SK-N-MC (cell line): ENCODE measurements around the gene APBA3.
"Not testable (repeated sequence)": the region's sequence is repeated elsewhere in the genome, so short reads cannot be mapped to it uniquely, and the experiment has no call there.

Source experiments
- DNase-seq: peaks from one replicate; pipeline ENCODE4 v3.0.0-alpha.2; 2011; ENCODE audit warnings: low read depth, low spot score
- H3K27ac ChIP-seq: fragments of 200-600 bp; sonication (generic); 2 replicates; pipeline ENCODE4 v1.5.1; 2016; ENCODE audit warnings: mixed run types
- H3K36me3 ChIP-seq: fragments of 200-600 bp; sonication (generic); 2 replicates; pipeline ENCODE4 v1.6.1; 2017; ENCODE audit warnings: antibody characterized with exemption, low read length, mixed read lengths; ENCODE audit not compliant: insufficient read depth
- H3K4me3 ChIP-seq: fragments of 200-600 bp; sonication (generic); 2 replicates; pipeline ENCODE4 v1.5.1; 2016
- H3K9ac ChIP-seq: fragments of 200-600 bp; sonication (generic); 2 replicates; pipeline ENCODE4 v1.8.0; 2017; ENCODE audit warnings: mixed run types, mixed read lengths; ENCODE audit not compliant: insufficient read length
- H3K9me3 ChIP-seq: fragments of 200-600 bp; sonication (generic); 2 replicates; pipeline ENCODE4 v1.6.1; 2017; ENCODE audit warnings: low read depth, mild to moderate bottlenecking, antibody characterized with exemption, low read length, moderate library complexity, mixed read lengths
- EZH2 ChIP-seq: fragments of 200-600 bp; sonication (generic); IDR thresholded peaks from one replicate; pipeline ENCODE4 v1.6.1; 2017; ENCODE audit warnings: antibody characterized with exemption
- FOXP2 ChIP-seq: optimal IDR thresholded peaks from 2 replicates; pipeline ENCODE3; 2011; ENCODE audit warnings: mild to moderate bottlenecking, moderate library complexity; ENCODE audit not compliant: insufficient read depth; ENCODE audit errors: extremely low read length, control extremely low read depth
- POLR2AphosphoS5 ChIP-seq: IDR thresholded peaks from 2 replicates; pipeline ENCODE4 v1.6.1; 2012; ENCODE audit warnings: mild to moderate bottlenecking, low read depth, low read length, borderline replicate concordance

Gene APBA3

DNA sequence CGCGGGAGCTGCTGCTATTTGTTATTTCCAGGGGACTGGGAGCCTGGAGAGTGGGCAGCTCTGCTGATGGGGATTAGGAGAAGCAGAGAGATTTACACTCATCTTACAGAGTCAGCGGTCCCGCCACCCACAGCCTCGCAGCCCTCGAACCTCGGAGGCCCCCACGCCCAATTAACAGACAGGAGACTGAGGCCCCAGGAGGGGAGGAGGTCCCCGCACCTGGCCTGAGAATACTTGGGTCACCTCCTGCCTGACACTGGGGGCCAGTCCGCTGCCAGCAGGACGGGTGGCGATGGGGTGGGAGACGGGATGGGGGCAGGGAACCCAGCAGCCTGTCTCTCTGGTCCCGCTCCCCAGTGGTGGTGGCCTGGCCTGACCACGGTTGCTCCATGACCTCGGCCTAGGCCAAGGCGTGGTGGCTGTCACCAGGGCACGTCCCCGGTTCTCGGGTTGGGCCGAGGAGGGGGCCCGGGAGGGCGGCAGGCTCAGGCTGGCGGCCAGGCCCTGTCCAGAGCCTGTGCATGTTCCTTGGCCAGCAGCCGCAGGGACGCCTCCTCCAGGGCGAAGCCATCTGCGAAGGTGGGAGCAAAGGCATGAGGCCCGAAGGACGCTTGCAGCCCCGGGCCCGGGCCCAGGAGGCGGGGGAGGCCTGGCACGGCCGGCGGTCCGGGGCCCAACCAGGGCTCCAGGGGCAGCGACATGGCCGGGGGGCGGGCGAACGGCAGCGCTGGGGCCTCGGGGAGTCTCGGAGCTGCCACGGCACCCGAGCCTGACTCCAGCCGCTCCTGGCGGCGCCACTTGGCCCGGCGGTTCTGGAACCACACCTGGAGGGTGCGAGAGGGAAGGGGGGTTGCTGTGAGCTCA lies 8.9 kb upstream of the APBA3 start:
- DNase-seq: no peak
- peaks cover 3% of the 10 kb centered on the region; the same call in 1 of the 2 replicates for H3K36me3 ChIP-seq
- H3K9me3 ChIP-seq: no peaks in the 10 kb centered on the region

GRCh38 chr19:3769494-3769893 lies 8.0 kb upstream of the APBA3 start:
- H3K4me3 ChIP-seq: no peak overlapping the region
- H3K36me3 ChIP-seq: peaks cover 3% of the 10 kb centered on the region; the same call in 1 of the 2 replicates
- H3K9ac ChIP-seq: no peak overlapping the region
- no peaks in the 10 kb centered on the region for H3K9me3 ChIP-seq
- no peak overlapping the region for H3K27ac ChIP-seq
- TF ChIP-seq FOXP2 (no peak), POLR2AphosphoS5 (no peak), EZH2 (no peak)
- no peak for DNase-seq

More for the DNA sequence above, 8.9 kb upstream of the APBA3 start:
- H3K4me3 ChIP-seq: no peak overlapping the region
- no peak overlapping the region for H3K27ac ChIP-seq
- no peak for TF ChIP-seq FOXP2
- TF ChIP-seq POLR2AphosphoS5: no peak
- TF ChIP-seq EZH2: no peak
- no peak overlapping the region for H3K9ac ChIP-seq

- Histone ChIP-seq H3K9ac (no peak overlapping the region), H3K9me3 (no peaks in the 10 kb centered on the region), H3K36me3 (peaks cover 3% of the 10 kb centered on the region; the same call in 1 of the 2 replicates), H3K27ac (no peak overlapping the region), H3K4me3 (no peak overlapping the region)
- TF ChIP-seq EZH2 (no peak), FOXP2 (no peak), POLR2AphosphoS5 (no peak)
- no peak for DNase-seq
Measured at GRCh38 chr19:3768748-3769099, 7.2 kb upstream of the APBA3 start.

DNA sequence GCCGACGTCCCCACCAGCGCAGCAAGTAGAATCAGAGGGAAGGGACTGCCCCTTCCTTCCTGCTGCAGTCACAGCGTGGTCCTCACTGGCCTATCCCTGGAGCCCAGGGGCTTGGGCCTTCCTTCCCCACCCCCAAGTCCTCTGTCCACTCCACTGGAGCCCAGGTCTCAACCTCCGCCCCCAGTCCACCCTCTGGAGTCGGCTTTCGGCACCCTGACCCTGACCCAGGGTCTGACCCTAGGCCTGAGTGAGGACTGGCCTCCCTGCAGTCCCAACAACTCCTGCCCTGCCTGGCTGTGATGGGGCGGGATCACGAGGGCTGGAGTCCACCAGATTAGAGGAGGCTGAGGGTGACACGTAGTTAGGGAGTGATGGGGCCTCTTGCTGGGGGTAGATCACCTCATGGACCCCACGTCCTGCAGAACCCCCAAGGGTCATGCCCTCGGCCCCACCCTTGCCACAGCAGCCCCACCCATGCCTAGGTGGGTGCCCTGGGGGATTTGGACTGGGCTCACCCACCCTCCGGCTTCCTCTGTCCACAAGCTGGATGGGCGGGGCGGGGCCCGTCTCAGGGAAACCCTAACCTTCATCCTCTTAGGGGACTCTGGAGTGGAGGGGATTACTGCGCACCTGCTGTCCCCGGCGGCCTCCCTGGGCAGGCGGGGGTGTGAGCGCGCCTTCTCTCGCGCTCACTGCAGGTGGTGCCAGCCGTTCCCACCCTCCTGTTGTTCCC lies 6.7 kb upstream of the APBA3 start:
- no peaks in the 10 kb centered on the region for H3K9me3 ChIP-seq
- no peak overlapping the region for H3K27ac ChIP-seq
- no peak overlapping the region for H3K4me3 ChIP-seq
- no peak overlapping the region for H3K9ac ChIP-seq
- peaks cover 3% of the 10 kb centered on the region; the same call in 1 of the 2 replicates for H3K36me3 ChIP-seq
- DNase-seq: no peak
- TF ChIP-seq EZH2: no peak
- TF ChIP-seq POLR2AphosphoS5: no peak
- no peak for TF ChIP-seq FOXP2

DNA sequence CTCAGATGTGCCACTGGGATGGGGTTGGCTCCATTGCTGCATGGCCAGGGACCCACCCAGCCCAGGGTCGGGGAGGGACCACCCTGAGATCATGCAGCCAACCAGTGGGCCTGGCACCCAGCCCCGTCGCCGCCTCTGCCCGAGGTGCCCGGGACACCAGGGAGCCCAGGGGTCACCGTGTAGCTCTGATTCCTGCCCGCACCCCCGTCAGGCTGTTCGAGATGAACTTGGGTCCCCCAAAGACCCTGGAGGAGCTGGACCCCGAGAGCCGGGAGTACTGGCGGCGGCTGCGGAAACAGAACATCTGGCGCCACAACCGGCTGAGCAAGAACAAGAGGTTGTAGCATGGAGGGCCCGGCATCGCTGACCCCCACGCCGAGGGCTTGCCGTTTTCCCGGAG lies 5.6 kb upstream of the APBA3 start:
- no peaks in the 10 kb centered on the region for H3K9me3 ChIP-seq
- H3K9ac ChIP-seq: no peak overlapping the region
- no peak for DNase-seq
- no peak overlapping the region for H3K4me3 ChIP-seq
- no peak overlapping the region for H3K27ac ChIP-seq
- H3K36me3 ChIP-seq: peaks cover 3% of the 10 kb centered on the region; the same call in 1 of the 2 replicates
- TF ChIP-seq POLR2AphosphoS5 (no peak), EZH2 (no peak), FOXP2 (no peak)

DNA sequence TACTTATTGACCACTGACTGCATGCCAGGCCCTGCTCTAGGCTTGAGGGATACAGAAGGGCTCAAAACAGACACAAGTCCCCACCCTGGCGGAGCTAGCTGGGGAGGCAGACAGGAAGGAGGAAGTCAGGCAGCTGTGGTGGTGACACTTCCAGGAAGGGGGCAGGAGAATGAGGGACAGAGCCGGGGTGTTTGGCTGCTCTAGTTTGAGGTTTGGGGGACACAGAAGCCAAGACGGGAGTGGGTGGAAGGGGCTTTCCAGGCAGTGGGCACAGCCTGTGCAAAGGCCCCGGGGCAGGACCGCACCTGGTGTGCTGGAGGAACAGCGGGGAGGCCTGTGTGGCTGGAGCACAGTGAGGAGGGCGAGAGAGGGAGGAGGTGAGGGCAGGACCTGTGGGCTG lies 5.0 kb upstream of the APBA3 start:
- Histone ChIP-seq H3K9ac (no peak overlapping the region), H3K9me3 (no peaks in the 10 kb centered on the region), H3K36me3 (peaks cover 3% of the 10 kb centered on the region; the same call in 1 of the 2 replicates), H3K4me3 (no peak overlapping the region), H3K27ac (no peak overlapping the region)
- no peak for DNase-seq
- no peak for TF ChIP-seq EZH2
- TF ChIP-seq POLR2AphosphoS5: no peak
- no peak for TF ChIP-seq FOXP2

DNA sequence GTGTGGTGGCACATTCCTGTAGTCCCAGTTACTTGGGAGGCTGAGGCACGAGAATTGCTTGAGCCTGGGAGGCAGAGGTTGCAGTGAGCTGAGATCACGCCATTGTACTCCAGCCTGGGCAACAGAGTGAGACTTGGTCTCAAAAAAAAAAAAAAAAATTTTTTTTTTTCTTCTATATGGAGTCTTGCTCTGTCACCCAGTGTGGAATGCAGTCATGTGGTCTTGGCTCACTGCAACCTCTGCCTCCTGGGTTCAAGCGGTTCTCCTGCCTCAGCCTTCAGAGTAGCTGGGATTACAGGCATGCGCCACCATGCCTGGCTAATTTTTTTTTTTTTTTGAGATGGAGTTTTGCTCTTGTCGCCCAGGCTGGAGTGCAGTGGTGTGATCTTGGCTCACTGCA lies 4.3 kb upstream of the APBA3 start:
- not testable (repeated sequence) for H3K9ac ChIP-seq, H3K27ac ChIP-seq, H3K4me3 ChIP-seq, H3K36me3 ChIP-seq, H3K9me3 ChIP-seq, DNase-seq

DNA sequence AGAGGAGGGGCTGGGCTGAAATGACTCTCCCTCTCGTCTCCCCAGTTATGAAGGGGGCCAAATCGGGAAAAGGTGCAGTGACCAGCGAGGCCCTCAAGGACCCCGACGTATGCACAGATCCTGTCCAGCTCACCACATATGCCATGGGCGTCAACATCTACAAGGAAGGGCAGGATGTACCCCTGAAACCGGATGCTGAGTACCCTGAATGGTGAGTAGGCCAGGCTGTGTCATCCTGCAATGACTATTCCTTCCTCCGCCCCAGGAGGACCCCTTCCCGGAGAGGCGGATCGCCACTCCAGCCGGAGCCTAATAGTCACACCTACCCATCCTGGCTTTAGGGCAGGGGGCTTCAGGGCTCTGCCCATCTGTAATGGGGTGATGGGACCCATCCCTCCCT lies 3.6 kb upstream of the APBA3 start:
- Histone ChIP-seq H3K9ac (no peak overlapping the region), H3K27ac (no peak overlapping the region), H3K36me3 (peaks cover 3% of the 10 kb centered on the region; the same call in 1 of the 2 replicates), H3K4me3 (no peak overlapping the region), H3K9me3 (no peaks in the 10 kb centered on the region)
- TF ChIP-seq EZH2 (no peak), FOXP2 (no peak), POLR2AphosphoS5 (no peak)
- DNase-seq: no peak
